OCI-M1 (cell line): Measurements from ENCODE around the gene RIIAD1.
"Not testable (repeated sequence)": the region's sequence is repeated elsewhere in the genome, so short reads cannot be mapped to it uniquely, and the experiment has no call there.

Experiments used
- DNase-seq: peaks from one replicate; lab custom pipeline; 2025; lab: John Stamatoyannopoulos, UW

The RIIAD1 gene

GRCh38 chr1:151737026-151737425, 15.7 kb downstream of the RIIAD1 start:
- DNase-seq, result no peak

- no peak for DNase-seq
These were observed 16.2 kb downstream of the RIIAD1 start for GRCh38 chr1:151737479-151737878.

GRCh38 chr1:151739590-151740355, 18.5 kb downstream of the RIIAD1 start:
- peak; percentile 88 for DNase-seq

GRCh38 chr1:151741516-151741915, 20.2 kb downstream of the RIIAD1 start:
- DNase-seq, result no peak

- DNase-seq, result no peak
These were observed 35.0 kb downstream of the RIIAD1 start for GRCh38 chr1:151756291-151756690.

- DNase-seq, result no peak
These were observed 37.9 kb downstream of the RIIAD1 start for GRCh38 chr1:151759241-151759640.

- DNase-seq, result no peak
These were observed 39.5 kb downstream of the RIIAD1 start for GRCh38 chr1:151760597-151761385.

- peak; percentile 92 for DNase-seq
These were observed 41.9 kb downstream of the RIIAD1 start, which contains the start of gene MRPL9 for GRCh38 chr1:151762941-151763921. Gene MRPL9 (minus strand): TSS chr1:151763496. CDS start chr1:151763479, 17 bp downstream.

- no peak for DNase-seq
These were observed 42.7 kb downstream of the RIIAD1 start for GRCh38 chr1:151763990-151764389.

GRCh38 chr1:151768351-151769066, 47.2 kb downstream of the RIIAD1 start:
- peak; percentile 45 for DNase-seq

GRCh38 chr1:151769270-151769669, 47.9 kb downstream of the RIIAD1 start:
- not testable (repeated sequence) for DNase-seq

GRCh38 chr1:151773702-151774101, 52.4 kb downstream of the RIIAD1 start:
- DNase-seq, result no peak

- DNase-seq, result peak; percentile 62
These were observed 53.1 kb downstream of the RIIAD1 start for GRCh38 chr1:151774256-151774922.

GRCh38 chr1:151775894-151776664, 54.8 kb downstream of the RIIAD1 start:
- DNase-seq, result peak; percentile 66

GRCh38 chr1:151776665-151777062, 55.3 kb downstream of the RIIAD1 start:
- no peak for DNase-seq

- no peak for DNase-seq
These were observed 56.0 kb downstream of the RIIAD1 start for GRCh38 chr1:151777317-151777716.
